ENCODE results near the gene AGBL3. TPM values are rescaled to one million over a fixed set of nuclear protein-coding genes. Genes with fewer than 3 reads are reported as not detected.
"Not testable (repeated sequence)": the region's sequence is repeated elsewhere in the genome, so short reads cannot be mapped to it uniquely, and the experiment has no call there.

The AGBL3 gene
- polyA plus RNA-seq, 1 experiment, result 0.32 TPM

- ChIA-PET CTCF (no interaction called here), POLR2A (no interaction called here)
- TF ChIP-seq, protein P1, sequence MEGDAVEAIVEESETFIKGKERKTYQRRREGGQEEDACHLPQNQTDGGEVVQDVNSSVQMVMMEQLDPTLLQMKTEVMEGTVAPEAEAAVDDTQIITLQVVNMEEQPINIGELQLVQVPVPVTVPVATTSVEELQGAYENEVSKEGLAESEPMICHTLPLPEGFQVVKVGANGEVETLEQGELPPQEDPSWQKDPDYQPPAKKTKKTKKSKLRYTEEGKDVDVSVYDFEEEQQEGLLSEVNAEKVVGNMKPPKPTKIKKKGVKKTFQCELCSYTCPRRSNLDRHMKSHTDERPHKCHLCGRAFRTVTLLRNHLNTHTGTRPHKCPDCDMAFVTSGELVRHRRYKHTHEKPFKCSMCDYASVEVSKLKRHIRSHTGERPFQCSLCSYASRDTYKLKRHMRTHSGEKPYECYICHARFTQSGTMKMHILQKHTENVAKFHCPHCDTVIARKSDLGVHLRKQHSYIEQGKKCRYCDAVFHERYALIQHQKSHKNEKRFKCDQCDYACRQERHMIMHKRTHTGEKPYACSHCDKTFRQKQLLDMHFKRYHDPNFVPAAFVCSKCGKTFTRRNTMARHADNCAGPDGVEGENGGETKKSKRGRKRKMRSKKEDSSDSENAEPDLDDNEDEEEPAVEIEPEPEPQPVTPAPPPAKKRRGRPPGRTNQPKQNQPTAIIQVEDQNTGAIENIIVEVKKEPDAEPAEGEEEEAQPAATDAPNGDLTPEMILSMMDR (IDR thresholded peaks at IDR 0.05; ENCODE audit: insufficient read depth, low read depth, low read length), result no peak
- DNase-seq (ENCODE audit: low read depth), result no peak
- H3K27me3 ChIP-seq (ENCODE audit: control insufficient read depth, insufficient read depth, low read length), result no peaks in the 10 kb centered on the region; the same call in 1 of the 2 replicates
- no peak overlapping the region for H3K4me3 ChIP-seq (ENCODE audit: low read depth, low read length)
- no peaks in the 10 kb centered on the region for H3K36me3 ChIP-seq (ENCODE audit: control insufficient read depth, insufficient read depth, low read length)
These were observed 128.3 kb downstream of the AGBL3 start for GRCh38 chr7:135114622-135115021.

- Histone ChIP-seq H3K36me3 (ENCODE audit: control insufficient read depth, insufficient read depth, low read length) (no peaks in the 10 kb centered on the region), H3K4me3 (ENCODE audit: low read depth, low read length) (no peak overlapping the region), H3K27me3 (ENCODE audit: control insufficient read depth, insufficient read depth, low read length) (no peaks in the 10 kb centered on the region)
- ChIA-PET CTCF (interaction anchor here (1.0 kb wide), 1 partner anchor 39 kb away, joined by 3 read pairs; no protein-coding TSS in a partner anchor), POLR2A (no interaction called here)
- no peak for DNase-seq (ENCODE audit: low read depth)
- TF ChIP-seq, protein P1 (IDR thresholded peaks at IDR 0.05; ENCODE audit: insufficient read depth, low read depth, low read length), result no peak
These were observed 130.8 kb downstream of the AGBL3 start for GRCh38 chr7:135117096-135117495.

- Histone ChIP-seq H3K27me3 (ENCODE audit: control insufficient read depth, insufficient read depth, low read length) (no peaks in the 10 kb centered on the region), H3K4me3 (ENCODE audit: low read depth, low read length) (no peak overlapping the region), H3K36me3 (ENCODE audit: control insufficient read depth, insufficient read depth, low read length) (no peaks in the 10 kb centered on the region)
- TF ChIP-seq, protein P1 (IDR thresholded peaks at IDR 0.05; ENCODE audit: insufficient read depth, low read depth, low read length), result no peak
- no peak for DNase-seq (ENCODE audit: low read depth)
- CTCF ChIA-PET, result interaction anchor here (1.0 kb wide), 1 partner anchor 97 kb away, joined by 3 read pairs; no protein-coding TSS in a partner anchor
- POLR2A ChIA-PET, result no interaction called here
These were observed 135.6 kb downstream of the AGBL3 start for GRCh38 chr7:135121868-135122267.

DNA sequence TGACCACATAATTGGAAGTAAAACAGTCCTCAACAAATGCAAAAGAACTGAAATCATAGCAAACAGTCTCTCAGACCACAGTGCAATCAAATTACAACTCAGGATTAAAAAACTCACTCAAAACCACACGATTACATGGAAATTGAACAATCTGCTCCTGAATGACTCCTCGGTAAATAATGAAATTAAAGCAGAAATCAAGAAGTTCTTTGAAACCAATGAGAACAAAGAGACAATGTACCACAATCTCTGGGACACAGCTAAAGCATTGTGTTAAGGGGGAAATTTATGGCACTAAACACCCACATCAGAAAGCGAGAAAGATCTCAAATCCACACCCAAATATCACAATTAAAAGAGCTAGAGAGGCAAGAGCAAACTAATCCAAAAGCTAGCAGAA lies 138.3 kb downstream of the AGBL3 start:
- POLR2A ChIA-PET; DNase-seq (ENCODE audit: low read depth); H3K4me3 ChIP-seq (ENCODE audit: low read depth, low read length); H3K36me3 ChIP-seq (ENCODE audit: control insufficient read depth, insufficient read depth, low read length); H3K27me3 ChIP-seq (ENCODE audit: control insufficient read depth, insufficient read depth, low read length): not testable (repeated sequence)
- CTCF ChIA-PET, result interaction anchor here (1.0 kb wide), 1 partner anchor 14 kb away, joined by 3 read pairs; no protein-coding TSS in a partner anchor

DNA sequence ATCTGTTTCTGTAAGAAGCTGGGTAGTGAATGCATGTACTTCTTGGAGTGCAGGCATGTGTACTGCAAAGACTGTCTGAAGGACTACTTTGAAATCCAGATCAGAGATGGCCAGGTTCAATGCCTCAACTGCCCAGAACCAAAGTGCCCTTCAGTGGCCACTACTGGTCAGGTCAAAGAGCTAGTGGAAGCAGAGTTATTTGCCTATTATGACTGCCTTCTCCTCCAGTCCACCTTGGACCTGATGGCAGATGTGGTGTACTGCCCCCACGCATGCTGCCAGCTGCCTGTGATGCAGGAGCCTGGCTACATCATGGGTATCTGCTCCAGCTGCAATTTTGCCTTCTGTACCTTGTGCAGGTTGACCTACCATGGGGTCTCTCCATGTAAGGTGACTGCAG lies 142.6 kb downstream of the AGBL3 start:
- no peak overlapping the region for H3K4me3 ChIP-seq (ENCODE audit: low read depth, low read length)
- POLR2A ChIA-PET, result no interaction called here
- CTCF ChIA-PET, result interaction anchor here (1.0 kb wide), 1 partner anchor 40 kb away, joined by 3 read pairs; no protein-coding TSS in a partner anchor
- no peaks in the 10 kb centered on the region for H3K27me3 ChIP-seq (ENCODE audit: control insufficient read depth, insufficient read depth, low read length)
- DNase-seq (ENCODE audit: low read depth), result no peak
- H3K36me3 ChIP-seq (ENCODE audit: control insufficient read depth, insufficient read depth, low read length), result no peaks in the 10 kb centered on the region
- TF ChIP-seq, protein P1 (IDR thresholded peaks at IDR 0.05; ENCODE audit: insufficient read depth, low read depth, low read length), result no peak

- POLR2A ChIA-PET, result no interaction called here
- no peak for DNase-seq (ENCODE audit: low read depth)
- CTCF ChIA-PET, result no interaction called here
- H3K4me3 ChIP-seq (ENCODE audit: low read depth, low read length), result no peak overlapping the region
- H3K36me3 ChIP-seq (ENCODE audit: control insufficient read depth, insufficient read depth, low read length), result no peaks in the 10 kb centered on the region
- H3K27me3 ChIP-seq (ENCODE audit: control insufficient read depth, insufficient read depth, low read length), result no peaks in the 10 kb centered on the region
- TF ChIP-seq, protein P1 (IDR thresholded peaks at IDR 0.05; ENCODE audit: insufficient read depth, low read depth, low read length), result no peak
These were observed 143.3 kb downstream of the AGBL3 start for GRCh38 chr7:135129579-135129978.

Measured in BJ (cell line).